Measurements from ENCODE around the gene WEE1.
"Not testable (repeated sequence)": the region's sequence is repeated elsewhere in the genome, so short reads cannot be mapped to it uniquely, and the experiment has no call there.

WEE1 gene

DNA sequence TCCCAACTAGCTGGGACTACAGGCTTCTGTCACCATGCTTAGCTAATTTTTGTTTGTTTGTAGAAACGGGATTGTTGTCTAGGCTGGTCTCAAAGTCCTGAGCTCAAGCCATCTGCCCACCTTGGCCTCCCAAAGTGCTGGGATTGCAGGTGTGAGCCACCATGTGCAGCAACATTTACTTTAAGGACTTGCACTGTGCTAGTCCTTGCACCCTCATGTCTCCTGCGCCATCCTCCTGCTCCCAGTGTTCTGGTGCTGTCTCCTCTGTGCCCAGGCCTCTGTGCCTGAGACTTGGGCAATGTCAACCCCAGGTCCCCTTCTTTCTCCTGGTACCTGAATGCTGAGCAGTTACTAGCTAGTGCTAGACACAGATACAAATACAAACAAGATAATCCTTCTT, 26.7 kb downstream of the WEE1 start:
- POLR2A ChIA-PET = interaction anchor here (1.3 kb wide), 1 partner anchor 12 kb away, joined by 3 read pairs; no protein-coding TSS in a partner anchor
- H3K4me3 ChIP-seq (ENCODE audit: low read depth, low read length) = no peak overlapping the region
- DNase-seq (ENCODE audit: low read depth, low spot score) = no peak
- TF ChIP-seq, protein P1, sequence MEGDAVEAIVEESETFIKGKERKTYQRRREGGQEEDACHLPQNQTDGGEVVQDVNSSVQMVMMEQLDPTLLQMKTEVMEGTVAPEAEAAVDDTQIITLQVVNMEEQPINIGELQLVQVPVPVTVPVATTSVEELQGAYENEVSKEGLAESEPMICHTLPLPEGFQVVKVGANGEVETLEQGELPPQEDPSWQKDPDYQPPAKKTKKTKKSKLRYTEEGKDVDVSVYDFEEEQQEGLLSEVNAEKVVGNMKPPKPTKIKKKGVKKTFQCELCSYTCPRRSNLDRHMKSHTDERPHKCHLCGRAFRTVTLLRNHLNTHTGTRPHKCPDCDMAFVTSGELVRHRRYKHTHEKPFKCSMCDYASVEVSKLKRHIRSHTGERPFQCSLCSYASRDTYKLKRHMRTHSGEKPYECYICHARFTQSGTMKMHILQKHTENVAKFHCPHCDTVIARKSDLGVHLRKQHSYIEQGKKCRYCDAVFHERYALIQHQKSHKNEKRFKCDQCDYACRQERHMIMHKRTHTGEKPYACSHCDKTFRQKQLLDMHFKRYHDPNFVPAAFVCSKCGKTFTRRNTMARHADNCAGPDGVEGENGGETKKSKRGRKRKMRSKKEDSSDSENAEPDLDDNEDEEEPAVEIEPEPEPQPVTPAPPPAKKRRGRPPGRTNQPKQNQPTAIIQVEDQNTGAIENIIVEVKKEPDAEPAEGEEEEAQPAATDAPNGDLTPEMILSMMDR (IDR thresholded peaks at IDR 0.05; ENCODE audit: insufficient read depth, low read length, missing control alignments) = no peak
- CTCF ChIA-PET = interaction anchor here (0.9 to 4.2 kb wide), 4 partner anchors 8 to 65 kb away, joined by 3 to 35 read pairs (median 4); no protein-coding TSS in a partner anchor

DNA sequence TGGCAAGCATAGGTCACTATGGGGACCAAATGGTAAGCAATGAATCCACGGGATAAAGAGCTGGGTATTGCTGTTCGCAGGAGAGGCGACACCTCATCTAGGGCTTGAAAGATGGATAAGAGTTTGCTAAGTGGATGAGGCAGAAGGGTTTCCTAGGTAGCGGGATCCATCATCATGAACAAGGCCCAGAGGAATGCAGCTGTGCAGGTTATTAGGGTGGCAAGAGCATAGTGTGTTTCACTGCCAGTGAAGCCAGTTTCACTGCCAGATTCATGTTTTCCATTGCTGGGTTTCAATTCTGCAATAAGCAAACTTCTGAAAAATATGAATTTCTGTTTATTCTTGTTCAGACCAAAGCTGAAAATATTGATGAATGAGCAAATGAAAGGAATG, 27.2 kb downstream of the WEE1 start:
- DNase-seq (ENCODE audit: low read depth, low spot score) = no peak
- ChIA-PET POLR2A (interaction anchor here (0.6 to 1.3 kb wide), 2 partner anchors 13 to 1793 kb away, joined by 3 read pairs; no protein-coding TSS in a partner anchor), CTCF (interaction anchor here (0.9 to 4.2 kb wide), 6 partner anchors 9 to 150 kb away, joined by 3 to 35 read pairs (median 4); no protein-coding TSS in a partner anchor)
- TF ChIP-seq, protein P1 (IDR thresholded peaks at IDR 0.05; ENCODE audit: insufficient read depth, low read length, missing control alignments) = no peak
- H3K4me3 ChIP-seq (ENCODE audit: low read depth, low read length) = no peak overlapping the region

DNA sequence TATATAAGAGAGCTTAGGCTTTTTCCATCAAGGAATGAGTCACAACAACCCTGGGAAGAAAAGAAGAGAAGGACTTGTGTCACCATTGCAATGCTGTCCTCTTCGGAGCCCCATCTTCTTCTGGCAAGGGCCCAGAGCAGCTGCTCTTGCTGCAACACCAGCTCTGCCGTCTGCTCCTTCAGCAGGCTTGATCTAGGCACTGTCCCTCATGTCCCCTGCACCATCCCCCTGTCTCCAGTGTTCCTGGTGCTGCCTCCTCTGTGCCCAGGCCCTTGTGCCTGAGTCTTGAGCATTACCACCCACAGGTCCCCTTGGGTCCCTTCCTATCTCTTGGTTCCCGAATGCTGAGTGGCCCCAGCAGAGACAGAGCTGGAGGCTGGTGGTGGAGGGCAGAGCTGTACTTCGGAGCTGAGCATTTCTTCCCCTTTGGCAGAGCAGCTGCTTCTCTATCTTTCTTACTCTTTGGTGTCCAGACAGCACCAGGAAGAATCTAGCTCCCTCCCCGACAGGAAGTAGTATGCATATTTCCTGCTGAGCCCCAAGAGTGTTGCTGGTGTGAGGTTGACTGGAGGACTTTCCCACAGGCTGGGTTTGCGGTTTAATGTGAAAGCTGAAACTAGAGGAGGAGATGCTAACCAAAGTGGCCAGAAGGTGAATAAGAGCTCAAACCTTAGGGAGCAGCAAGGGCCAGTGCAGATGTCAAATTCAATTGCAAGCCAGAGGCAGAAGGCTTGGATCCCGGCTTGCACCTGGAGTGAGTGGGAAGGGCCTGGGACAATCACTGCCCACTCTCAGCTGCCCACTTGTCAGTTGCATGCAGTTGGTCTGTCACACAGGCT, 27.8 kb downstream of the WEE1 start:
- ChIA-PET CTCF (interaction anchor here (0.9 to 4.2 kb wide), 6 partner anchors 9 to 149 kb away, joined by 3 to 35 read pairs (median 4); no protein-coding TSS in a partner anchor), POLR2A (interaction anchor here (0.6 to 1.3 kb wide), 2 partner anchors 14 to 1792 kb away, joined by 3 read pairs; no protein-coding TSS in a partner anchor)
- H3K4me3 ChIP-seq (ENCODE audit: low read depth, low read length) = no peak overlapping the region
- TF ChIP-seq, protein P1 (IDR thresholded peaks at IDR 0.05; ENCODE audit: insufficient read depth, low read length, missing control alignments) = no peak
- no peak for DNase-seq (ENCODE audit: low read depth, low spot score)

DNA sequence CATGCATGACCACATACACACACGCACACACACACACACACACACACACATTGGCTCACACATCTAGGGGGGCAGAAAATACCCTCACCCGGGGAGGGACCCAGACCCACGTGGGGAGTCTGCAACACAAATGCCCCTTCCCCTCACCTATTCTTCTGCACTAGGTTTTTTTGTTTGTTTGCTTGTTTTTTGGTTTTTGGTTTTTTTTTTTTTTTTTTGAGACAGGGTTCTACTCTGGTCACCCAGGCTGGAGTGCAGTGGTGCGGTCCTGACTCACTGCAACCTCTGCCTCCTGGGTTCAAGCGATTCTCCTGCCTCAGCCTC, 28.4 kb downstream of the WEE1 start:
- DNase-seq (ENCODE audit: low read depth, low spot score) = no peak
- POLR2A ChIA-PET = no interaction called here
- CTCF ChIA-PET = interaction anchor here (1.3 to 4.2 kb wide), 4 partner anchors 11 to 148 kb away, joined by 3 to 35 read pairs (median 4); no protein-coding TSS in a partner anchor
- TF ChIP-seq, protein P1 (IDR thresholded peaks at IDR 0.05; ENCODE audit: insufficient read depth, low read length, missing control alignments) = no peak
- H3K4me3 ChIP-seq (ENCODE audit: low read depth, low read length) = no peak overlapping the region

DNA sequence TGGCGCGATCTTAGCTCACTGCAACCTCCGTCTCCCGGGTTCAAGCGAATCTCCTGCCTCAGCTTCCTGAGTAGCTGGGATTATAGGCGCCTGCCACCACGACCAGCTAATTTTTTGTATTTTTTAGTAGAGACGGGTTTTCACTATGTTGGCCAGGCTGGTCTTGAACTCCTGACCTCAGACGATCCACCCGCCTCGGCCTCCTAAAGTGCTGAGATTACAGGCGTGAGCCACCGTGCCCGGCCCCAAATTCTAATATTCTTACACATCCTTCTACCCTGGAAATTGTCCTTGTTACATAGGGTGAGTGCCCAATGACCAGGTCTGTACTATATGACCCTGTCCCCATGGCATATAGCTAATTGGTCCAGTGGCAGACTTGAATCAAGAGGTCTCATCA, 29.7 kb downstream of the WEE1 start:
- CTCF ChIA-PET = interaction anchor here (0.8 to 4.2 kb wide), 2 partner anchors 10 to 152 kb away, joined by 3 to 35 read pairs; no protein-coding TSS in a partner anchor
- DNase-seq (ENCODE audit: low read depth, low spot score); H3K4me3 ChIP-seq (ENCODE audit: low read depth, low read length); POLR2A ChIA-PET: not testable (repeated sequence)

DNA sequence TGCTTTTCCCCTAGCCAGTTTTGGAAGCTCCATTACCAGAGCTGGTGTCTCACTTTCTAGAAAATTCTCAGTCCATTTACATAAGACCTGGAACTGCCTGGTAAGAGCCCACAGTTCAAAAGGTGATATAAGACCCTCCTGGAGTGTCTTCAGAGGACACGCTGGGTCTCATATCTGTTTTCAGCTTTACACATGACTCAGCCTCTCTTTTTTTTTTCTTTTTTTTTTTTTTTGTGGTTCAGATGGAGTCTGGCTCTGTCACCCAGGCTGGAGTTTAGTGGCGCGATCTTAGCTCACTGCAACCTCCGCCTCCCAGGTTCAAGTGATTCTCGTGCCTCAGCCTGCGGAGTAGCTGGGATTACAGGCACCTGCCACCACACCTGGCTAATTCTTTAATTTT, 30.7 kb downstream of the WEE1 start:
- ChIA-PET POLR2A (interaction anchor here (0.6 kb wide), 1 partner anchor 689 kb away, joined by 3 read pairs; no protein-coding TSS in a partner anchor), CTCF (interaction anchor here (0.6 to 4.2 kb wide), 4 partner anchors 9 to 256 kb away, joined by 3 to 35 read pairs (median 3); no protein-coding TSS in a partner anchor)
- no peak overlapping the region for H3K4me3 ChIP-seq (ENCODE audit: low read depth, low read length)
- TF ChIP-seq, protein P1 (IDR thresholded peaks at IDR 0.05; ENCODE audit: insufficient read depth, low read length, missing control alignments) = no peak
- no peak for DNase-seq (ENCODE audit: low read depth, low spot score)

All from AG04449 (cell line).